Measurements from ENCODE around the gene ACAD9.

ACAD9 gene

DNA sequence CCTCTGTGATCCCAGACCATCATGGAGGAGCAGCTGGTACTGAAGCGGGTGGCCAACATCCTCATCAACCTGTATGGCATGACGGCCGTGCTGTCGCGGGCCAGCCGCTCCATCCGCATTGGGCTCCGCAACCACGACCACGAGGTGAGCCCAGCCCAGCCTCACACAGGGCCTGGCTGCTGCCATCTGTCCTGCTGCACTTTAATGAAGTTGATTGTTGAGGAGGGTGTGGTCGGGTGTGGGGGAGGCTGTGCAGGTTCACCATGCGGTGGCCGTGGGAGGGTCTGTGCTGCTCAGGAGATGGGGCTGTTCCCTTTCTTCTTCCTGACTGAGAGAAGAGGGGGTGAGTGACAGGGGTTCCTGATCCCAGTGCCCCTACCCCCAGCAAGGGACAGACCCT lies 30.6 kb downstream of the ACAD9 start:
- TF ChIP-seq, protein P1, sequence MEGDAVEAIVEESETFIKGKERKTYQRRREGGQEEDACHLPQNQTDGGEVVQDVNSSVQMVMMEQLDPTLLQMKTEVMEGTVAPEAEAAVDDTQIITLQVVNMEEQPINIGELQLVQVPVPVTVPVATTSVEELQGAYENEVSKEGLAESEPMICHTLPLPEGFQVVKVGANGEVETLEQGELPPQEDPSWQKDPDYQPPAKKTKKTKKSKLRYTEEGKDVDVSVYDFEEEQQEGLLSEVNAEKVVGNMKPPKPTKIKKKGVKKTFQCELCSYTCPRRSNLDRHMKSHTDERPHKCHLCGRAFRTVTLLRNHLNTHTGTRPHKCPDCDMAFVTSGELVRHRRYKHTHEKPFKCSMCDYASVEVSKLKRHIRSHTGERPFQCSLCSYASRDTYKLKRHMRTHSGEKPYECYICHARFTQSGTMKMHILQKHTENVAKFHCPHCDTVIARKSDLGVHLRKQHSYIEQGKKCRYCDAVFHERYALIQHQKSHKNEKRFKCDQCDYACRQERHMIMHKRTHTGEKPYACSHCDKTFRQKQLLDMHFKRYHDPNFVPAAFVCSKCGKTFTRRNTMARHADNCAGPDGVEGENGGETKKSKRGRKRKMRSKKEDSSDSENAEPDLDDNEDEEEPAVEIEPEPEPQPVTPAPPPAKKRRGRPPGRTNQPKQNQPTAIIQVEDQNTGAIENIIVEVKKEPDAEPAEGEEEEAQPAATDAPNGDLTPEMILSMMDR (IDR thresholded peaks at IDR 0.05; ENCODE audit: control insufficient read depth, extremely low read depth, insufficient read depth) = no peak
- H3K4me3 ChIP-seq (ENCODE audit: low read depth, low read length) = no peak overlapping the region
- no peak for DNase-seq (ENCODE audit: low read depth)

DNA sequence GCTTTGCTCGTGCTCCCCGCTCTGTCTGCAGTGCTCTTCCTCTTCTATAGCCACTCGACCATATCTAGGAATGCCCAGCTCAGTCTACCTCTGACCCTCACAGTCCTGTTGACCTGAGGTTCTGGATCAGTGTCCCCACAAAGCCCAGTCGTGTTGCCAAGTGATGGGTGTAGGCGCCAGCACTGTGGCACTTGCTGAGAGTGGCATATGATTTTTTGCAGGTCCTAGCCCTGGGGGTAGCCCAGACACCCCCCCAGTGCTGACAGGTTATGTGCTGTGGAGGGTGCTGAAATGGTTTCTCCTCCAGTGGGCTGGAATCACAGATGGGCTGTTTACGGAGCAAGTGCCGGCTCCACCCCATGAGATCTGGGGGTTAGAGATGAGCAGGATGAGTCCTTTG lies 32.5 kb downstream of the ACAD9 start:
- DNase-seq (ENCODE audit: low read depth) = no peak
- TF ChIP-seq, protein P1 (IDR thresholded peaks at IDR 0.05; ENCODE audit: control insufficient read depth, extremely low read depth, insufficient read depth) = no peak
- no peak overlapping the region for H3K4me3 ChIP-seq (ENCODE audit: low read depth, low read length)

DNA sequence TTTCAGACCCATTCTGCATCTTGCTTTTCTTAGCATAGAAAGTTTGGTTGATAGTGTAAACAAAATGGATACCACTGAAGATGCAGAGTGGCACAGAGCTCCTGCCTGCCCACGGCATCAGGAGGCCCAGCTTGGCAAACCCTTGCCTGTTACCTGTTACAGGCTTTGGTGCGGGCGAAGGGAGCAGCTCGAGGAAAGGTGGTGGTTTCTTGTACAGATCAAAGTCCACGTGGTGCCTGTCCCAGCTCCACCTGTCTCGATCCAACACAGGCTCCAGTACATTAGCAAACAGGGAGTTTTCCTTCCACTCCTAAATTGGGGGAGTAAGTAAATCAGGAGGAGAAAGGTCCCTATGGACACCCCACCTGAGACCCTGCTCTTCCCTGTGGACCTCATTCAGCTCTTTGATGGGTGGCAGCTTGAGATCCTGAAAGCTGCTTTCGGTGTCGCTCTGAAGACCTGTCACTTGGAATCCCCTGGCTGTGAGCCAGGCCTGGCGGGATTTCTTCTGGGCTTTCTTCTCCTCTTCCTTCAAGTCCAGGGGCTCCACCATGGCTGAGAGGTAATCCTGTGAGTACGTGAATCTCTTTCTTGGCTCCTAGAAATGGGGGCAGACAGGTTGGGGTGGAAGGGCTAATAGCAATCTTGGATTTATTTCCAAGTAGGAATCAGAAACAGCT lies 35.7 kb downstream of the ACAD9 start:
- no peak for DNase-seq (ENCODE audit: low read depth)
- no peak overlapping the region for H3K4me3 ChIP-seq (ENCODE audit: low read depth, low read length)
- TF ChIP-seq, protein P1 (IDR thresholded peaks at IDR 0.05; ENCODE audit: control insufficient read depth, extremely low read depth, insufficient read depth) = no peak

DNA sequence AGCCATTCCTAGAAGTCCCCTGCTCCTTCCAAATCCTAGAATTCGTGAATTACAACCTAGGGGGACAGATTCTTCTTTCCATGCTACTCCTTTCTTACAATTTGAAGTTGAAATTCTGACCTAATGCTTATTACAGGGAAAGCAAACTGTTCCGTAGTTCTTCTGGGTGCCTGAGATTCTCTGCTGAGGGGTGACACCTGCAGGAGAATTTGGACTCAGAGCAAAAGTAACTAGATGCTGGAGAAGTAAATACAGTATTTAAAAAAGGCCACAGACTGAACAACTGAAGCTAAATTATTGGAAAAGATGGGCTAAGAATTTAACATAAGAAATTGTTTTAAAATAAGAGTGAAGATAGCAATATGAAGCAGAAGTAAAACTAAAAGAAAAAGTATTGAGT lies 37.9 kb downstream of the ACAD9 start:
- no peak overlapping the region for H3K4me3 ChIP-seq (ENCODE audit: low read depth, low read length)
- TF ChIP-seq, protein P1 (IDR thresholded peaks at IDR 0.05; ENCODE audit: control insufficient read depth, extremely low read depth, insufficient read depth) = 0 out of 2 replicates have a peak, but pooled peaks have one; percentile 8
- DNase-seq (ENCODE audit: low read depth) = no peak

DNA sequence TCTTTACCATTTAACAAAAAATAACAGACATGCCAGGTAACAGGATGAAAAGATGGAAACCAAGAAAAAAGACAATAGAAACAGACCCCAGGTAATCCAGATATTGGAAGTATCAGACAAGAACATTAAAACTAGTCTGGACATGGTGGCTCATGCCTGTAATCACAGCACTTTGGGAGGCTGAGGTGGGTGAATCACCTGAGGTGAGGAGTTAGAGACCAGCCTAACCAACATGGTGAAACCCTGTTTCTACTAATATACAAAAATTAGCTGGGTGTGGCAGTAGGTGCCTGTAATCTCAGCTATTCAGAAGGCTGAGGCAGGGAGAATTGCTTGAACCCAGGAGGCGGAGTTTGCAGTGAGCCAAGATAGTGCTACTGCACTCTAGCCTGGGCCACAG lies 40.6 kb downstream of the ACAD9 start:
- DNase-seq (ENCODE audit: low read depth) = no peak
- no peak overlapping the region for H3K4me3 ChIP-seq (ENCODE audit: low read depth, low read length)
- TF ChIP-seq, protein P1 (IDR thresholded peaks at IDR 0.05; ENCODE audit: control insufficient read depth, extremely low read depth, insufficient read depth) = no peak

DNA sequence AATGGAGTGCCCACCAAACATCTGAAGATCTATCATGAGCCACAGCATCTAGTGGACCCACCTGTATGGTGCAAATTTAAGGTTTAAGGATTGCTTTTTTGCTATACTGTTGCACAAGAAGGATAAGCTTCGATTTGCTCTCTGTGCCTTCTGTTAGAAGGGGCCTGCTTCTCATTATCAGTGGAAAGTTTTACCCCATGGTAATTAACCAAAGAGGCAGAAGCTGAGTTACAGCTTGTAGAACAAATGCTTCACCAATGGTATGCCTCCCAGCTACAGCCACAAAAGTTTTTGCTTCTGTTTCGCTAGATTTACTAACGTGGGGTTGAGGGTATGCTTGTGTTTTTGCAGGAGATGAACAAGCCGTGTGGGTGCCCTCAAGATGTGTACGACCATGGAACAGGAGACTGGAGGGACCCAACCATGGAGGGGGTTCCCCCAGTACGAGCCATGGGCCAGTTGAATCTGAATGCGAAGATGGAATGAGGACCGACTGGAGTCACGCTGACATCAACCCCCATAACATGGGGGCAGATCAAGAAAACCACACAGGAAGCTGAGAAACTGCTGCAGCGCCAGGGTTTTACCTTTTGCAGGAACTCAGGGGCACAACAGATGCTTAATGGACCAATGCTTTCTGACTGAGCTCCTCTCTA lies 43.5 kb downstream of the ACAD9 start:
- no peak for DNase-seq (ENCODE audit: low read depth)
- TF ChIP-seq, protein P1 (IDR thresholded peaks at IDR 0.05; ENCODE audit: control insufficient read depth, extremely low read depth, insufficient read depth) = no peak
- H3K4me3 ChIP-seq (ENCODE audit: low read depth, low read length) = no peak overlapping the region

Data from LNCaP clone FGC (cell line).